HG02981 (cell line): Measurements from ENCODE around the gene POLR2A.

Experiments
- ATAC-seq: cut with Tn5 transposase; IDR thresholded peaks from one replicate; pipeline ENCODE4 v1.9.1; 2021; ENCODE audit warnings: mild to moderate bottlenecking, moderate library complexity; ENCODE audit not compliant: unreplicated experiment

POLR2A gene

DNA sequence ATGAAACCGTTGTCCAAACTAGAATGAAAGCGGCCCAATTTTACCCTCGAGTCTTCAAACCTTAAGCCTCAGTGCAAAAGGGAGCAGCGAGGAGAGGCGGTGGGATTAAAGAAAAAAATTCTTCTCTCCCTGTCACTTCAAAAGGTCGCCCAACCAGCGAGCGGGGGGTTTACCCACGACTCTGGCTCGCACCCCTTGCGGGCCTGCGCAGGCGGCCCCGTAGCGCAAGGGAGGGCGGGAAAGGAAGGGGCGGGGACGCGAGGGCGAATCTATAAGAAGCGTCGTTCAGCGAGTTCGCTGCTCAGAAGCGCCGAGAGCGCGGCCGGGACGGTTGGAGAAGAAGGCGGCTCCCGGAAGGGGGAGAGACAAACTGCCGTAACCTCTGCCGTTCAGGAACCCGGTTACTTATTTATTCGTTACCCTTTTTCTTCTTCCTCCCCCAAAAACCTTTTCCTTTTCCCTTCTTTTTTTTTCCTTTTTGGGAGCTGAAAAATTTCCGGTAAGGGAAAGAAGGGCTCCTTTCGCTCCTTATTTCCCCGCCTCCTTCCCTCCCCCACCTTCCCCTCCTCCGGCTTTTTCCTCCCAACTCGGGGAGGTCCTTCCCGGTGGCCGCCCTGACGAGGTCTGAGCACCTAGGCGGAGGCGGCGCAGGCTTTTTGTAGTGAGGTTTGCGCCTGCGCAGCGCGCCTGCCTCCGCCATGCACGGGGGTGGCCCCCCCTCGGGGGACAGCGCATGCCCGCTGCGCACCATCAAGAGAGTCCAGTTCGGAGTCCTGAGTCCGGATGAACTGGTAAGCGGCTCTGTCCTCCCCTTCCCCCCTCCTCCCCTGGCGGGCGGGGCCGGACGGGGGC is at the start of gene POLR2A:
POLR2A (plus strand) TSS at position 300 of the 852 bp plus-strand sequence.
- peak; percentile 55 for ATAC-seq

- ATAC-seq, result no peak
Observed at GRCh38 chr17:7435676-7436555, 48.2 kb upstream of the POLR2A start.

- ATAC-seq, result no peak
Observed at GRCh38 chr17:7436556-7437368, 47.4 kb upstream of the POLR2A start.

GRCh38 chr17:7437369-7437863 is 46.8 kb upstream of the POLR2A start:
- no peak for ATAC-seq

- ATAC-seq, result no peak
Observed at GRCh38 chr17:7437950-7438614, 46.1 kb upstream of the POLR2A start.

DNA sequence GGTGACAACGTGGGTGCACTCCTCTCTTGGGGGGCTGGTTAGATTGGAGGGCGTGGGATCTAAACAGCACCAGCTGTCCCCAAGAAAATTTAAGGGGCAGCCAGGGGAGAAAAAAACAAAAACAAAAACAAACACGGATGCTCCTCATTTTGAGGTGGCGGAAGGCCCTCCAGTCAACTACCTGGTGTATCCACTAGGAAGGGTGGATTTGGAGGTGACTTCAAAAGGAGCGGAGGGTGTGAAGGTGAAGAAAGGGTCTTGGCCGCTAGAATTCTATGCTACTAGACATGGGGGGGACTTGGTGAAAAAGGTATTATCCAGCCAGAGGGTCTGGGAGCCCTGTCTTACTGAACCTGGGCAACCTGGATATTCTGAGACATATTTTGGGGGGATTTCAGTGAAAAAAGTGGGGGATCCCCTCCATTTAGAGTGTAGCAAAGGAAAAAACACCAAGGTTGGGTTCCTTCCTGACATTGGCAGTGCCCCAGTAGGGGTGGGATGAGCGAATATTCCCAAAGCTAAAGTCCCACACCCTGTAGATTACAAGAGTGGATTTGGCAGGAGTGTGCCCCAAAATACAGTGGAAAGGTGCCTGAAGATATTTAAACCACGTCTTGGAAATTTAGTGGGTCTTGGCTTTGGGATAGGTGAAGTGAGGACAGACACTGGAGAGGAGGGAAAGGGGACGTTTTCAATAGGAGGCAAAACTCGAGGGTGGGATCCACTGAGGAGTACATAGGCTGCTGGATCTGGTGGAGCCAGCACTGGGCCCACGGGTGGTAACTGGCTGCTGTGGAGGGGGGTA is 45.3 kb upstream of the POLR2A start:
- no peak for ATAC-seq

DNA sequence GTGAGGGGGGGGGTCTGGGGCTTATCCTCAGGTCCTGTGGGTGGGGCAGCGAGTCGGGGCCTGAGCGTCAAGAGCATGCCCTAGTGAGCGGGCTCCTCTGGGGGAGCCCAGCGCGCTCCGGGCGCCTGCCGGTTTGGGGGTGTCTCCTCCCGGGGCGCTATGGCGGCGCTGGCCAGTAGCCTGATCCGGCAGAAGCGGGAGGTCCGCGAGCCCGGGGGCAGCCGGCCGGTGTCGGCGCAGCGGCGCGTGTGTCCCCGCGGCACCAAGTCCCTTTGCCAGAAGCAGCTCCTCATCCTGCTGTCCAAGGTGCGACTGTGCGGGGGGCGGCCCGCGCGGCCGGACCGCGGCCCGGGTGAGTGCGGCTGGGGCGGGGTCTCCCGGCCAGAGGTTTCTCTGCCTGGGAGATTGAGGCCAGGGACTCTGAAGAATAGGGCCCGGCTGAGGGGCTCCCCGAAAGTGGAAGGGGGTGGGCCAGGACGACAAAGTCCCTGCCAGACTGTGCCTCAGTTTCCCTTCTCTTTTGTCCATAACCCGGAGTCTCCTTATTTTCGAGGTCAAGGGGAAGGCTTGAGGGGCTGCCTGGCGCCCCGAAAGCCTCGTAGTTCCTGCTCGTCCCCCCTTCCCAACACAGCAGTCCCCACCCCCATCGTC is 44.6 kb upstream of the POLR2A start, which contains the start of gene FGF11:
FGF11 (plus strand) TSS at position 51 of the 651 bp plus-strand sequence; CDS start at position 160, 109 bp downstream.
- ATAC-seq, result no peak

DNA sequence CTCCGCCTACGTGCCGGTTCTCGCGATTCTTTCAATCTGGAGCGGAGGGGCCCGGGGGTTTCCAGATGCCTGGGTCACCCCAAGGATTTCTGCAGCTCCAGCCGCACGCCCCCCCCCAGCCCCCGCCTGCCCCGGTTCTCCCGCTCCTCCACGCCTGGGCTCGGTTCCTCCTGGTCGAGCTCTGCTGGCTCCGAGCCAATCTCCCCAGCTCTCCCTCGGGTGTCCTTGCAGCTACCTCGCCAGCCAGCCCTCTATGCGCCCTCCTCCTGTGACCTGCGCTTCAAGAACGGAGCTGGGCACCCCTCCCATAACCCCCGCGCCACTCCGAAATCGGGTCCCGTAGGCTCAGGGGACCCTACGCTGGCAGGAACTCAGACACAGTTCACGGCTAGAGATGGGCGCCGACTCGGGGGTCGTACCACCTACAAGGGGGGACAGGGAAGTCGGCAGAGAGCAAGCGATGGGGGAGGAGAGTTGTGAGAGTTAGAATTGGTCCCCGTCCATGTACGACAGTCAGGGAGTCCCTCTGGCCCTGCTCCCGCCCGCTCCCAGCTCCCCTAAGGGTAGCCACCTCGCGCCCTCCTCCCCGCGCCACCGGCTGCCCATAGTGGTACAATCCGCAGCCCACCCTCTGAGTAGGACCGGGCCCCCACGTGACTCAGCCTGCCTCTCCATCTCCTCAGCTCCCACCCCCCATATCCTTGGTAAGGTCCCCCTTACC is 43.9 kb upstream of the POLR2A start:
- ATAC-seq, result no peak

DNA sequence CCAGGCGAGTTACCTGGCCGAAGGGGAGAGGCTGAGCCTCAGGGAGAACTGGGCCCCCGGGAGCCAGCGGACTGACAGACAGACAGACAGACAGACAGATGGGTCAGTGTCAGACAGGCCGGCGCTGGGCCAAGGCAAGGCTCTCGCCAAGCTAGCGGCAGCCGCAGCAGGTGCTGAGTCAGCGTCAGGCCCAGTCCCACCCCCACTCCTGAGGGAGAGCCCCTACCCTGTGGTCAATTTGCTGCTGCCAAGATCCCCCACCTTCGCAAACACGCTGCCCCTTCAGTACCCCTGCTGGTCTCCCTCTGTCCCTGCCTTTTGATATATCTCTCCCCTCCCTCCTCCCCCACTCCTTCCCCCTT is 43.4 kb upstream of the POLR2A start:
- no peak for ATAC-seq

- no peak for ATAC-seq
Observed at GRCh38 chr17:7441266-7441665, 42.9 kb upstream of the POLR2A start.

DNA sequence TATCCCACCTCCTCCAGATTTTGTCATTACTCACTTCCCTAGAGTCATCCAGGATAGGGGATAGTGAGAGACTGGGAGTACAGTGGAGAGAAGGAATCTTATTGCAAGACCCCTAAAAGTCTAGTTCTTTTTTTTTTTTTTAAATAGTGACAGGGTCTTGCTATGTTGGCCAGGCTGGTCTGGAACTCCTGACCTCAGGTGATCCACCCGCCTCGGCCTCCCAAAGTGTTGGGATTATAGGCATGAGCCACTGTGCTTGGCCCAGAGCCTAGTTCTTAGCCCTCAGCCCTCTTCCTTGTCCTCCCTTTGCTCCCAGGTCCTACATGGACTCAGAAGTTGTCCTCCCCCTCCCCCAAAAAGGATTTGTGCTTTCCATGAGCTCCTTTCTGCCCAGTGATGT is 42.0 kb upstream of the POLR2A start:
- ATAC-seq, result no peak

DNA sequence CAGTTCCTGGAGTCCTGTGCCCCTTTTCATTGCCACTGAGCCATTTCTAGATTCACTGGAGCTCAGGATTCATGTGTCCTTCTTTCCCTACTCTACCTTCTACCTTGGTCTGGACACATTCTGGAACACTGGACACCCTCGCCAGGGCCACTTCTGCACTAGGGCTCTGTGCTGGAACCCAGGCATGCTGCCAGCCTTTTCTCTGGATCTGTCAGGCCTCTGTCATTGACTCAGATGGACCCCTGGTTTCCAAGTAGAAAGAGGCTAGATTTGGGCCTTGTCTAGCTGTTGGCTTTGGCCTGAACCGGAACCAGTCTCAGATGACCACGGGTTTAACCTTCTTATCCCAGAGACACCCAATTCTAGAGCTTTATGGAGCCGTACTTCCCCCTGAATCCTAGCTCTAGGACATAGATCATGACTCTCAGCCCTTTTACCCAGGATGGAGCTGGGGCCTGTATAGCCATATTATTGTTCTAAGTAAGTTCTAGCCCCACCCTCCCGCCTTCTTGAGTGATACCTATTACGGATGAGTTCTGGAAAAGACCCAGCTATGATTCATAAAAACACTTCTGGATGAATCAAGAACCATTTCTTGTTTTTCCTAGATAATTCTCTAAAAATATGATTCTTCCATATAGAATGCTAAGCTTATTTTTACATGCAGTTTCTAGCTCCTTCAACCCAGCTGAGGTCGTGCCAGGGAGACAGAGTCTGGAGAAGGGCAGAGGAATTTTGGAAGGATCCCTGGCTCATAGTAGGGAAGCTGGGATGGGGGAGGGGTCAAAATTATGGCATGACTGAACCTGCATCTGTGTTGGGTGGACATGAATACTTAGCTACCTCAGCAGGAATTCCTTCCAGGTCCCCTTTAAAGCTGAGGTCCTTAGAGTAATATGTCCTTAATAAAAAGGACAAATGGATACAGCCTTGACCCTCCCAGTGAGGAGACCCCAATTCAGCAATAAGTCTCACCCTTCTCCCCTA is 40.4 kb upstream of the POLR2A start:
- no peak for ATAC-seq

- ATAC-seq, result no peak
Observed at GRCh38 chr17:7444682-7445618, 39.2 kb upstream of the POLR2A start, which contains the start of gene CHRNB1. Gene CHRNB1 (plus strand): TSS chr17:7445061. CDS start chr17:7445128, 67 bp downstream.

DNA sequence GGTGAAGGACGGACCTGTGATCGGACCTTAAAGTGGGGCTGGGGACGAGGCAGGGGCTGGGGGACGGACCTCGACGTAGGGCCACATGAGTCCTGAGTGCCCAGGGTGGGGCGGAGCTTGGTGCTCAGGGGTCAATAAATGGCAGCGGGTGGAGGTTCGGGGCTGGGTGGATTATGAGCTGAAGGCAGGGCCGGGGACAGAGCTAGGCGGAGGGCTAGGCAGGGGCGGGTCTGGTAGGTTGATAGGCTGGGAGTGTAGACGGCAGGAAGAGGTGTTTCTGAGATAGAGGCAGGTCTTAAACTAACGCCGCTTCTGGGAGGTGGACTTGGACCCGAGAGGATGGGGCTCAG is 38.6 kb upstream of the POLR2A start:
- ATAC-seq, result no peak

DNA sequence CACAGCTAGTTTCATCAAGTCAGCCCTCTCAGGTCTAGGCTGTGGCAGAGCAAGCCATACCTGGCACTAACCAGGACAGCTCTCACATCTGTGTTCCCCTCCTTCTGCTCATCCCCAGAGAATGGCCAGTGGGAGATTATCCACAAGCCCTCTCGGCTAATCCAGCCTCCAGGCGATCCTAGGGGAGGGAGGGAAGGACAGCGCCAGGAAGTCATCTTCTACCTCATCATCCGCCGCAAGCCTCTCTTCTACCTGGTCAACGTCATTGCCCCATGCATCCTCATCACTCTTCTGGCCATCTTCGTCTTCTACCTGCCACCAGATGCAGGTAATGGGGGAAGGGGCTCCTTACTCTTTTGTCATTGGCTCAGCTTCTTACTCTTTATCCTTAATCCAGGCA is 35.7 kb upstream of the POLR2A start:
- no peak for ATAC-seq

GRCh38 chr17:7459961-7460545 is 24.1 kb upstream of the POLR2A start:
- no peak for ATAC-seq
